NT2/D1 (cell line): ENCODE data around the gene MAB21L2.

Source experiments
- DNase-seq: peaks from one replicate; pipeline ENCODE4 v3.0.0-alpha.2; 2011; ENCODE audit warnings: low read depth, low spot score
- H3K27me3 ChIP-seq: 2 replicates; pipeline ENCODE4 v1.6.0; 2011; ENCODE audit warnings: mild to moderate bottlenecking; ENCODE audit not compliant: insufficient read length, insufficient read depth
- H3K36me3 ChIP-seq: 2 replicates; pipeline ENCODE4 v1.6.1; 2011; ENCODE audit warnings: mild to moderate bottlenecking, low read length, mixed read lengths; ENCODE audit not compliant: insufficient read depth, insufficient read length
- H3K4me1 ChIP-seq: 2 replicates; pipeline ENCODE4 v1.5.1; 2011; ENCODE audit not compliant: insufficient read depth, insufficient read length
- H3K4me3 ChIP-seq: 2 replicates; pipeline ENCODE4 v1.5.1; 2011; ENCODE audit warnings: low read depth; ENCODE audit not compliant: insufficient read length
- H3K9ac ChIP-seq: 2 replicates; pipeline ENCODE4 v1.6.0; 2011; ENCODE audit warnings: low read depth; ENCODE audit not compliant: insufficient read length
- H3K9me3 ChIP-seq: 2 replicates; pipeline ENCODE4 v1.5.1; 2011; ENCODE audit warnings: mild to moderate bottlenecking, low read length; ENCODE audit not compliant: insufficient read depth
- SUZ12 ChIP-seq: IDR thresholded peaks from 2 replicates; pipeline ENCODE4 v1.6.1; 2011; ENCODE audit not compliant: insufficient read length, insufficient read depth; ENCODE audit errors: extremely low read depth
- YY1 ChIP-seq: IDR thresholded peaks from 2 replicates; pipeline ENCODE4 v1.6.1; 2011; ENCODE audit not compliant: insufficient read length, insufficient read depth
- ZNF274 ChIP-seq: IDR thresholded peaks from 2 replicates; pipeline ENCODE4 v1.6.1; 2011; ENCODE audit warnings: mild to moderate bottlenecking, low read depth, low read length

Gene MAB21L2

DNA sequence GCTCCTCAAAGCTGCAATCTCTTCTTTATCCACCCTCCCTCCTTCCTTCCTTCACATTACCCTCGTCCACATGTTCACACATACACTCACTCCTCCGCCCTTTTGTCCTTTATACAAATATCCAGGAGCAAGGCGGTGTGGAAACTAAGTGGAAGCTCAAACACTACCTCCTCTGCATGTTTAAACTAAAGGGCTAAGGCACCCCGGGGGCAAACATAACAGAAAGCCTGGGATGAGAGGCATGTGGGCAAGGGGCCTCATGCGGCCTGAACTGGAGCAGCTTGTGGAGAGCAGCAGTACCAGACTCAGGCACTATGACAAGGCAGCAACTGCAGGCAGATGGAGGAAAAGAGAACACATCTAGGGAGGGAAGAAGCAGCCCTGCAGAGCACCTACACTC lies 9.5 kb downstream of the MAB21L2 start:
- Histone ChIP-seq H3K27me3 (no peaks in the 10 kb centered on the region), H3K9ac (no peak overlapping the region), H3K4me1 (no peaks in the 10 kb centered on the region), H3K9me3 (no peaks in the 10 kb centered on the region), H3K4me3 (no peak overlapping the region), H3K36me3 (no peaks in the 10 kb centered on the region)
- no peak for DNase-seq
- no peak for TF ChIP-seq SUZ12
- no peak for TF ChIP-seq ZNF274
- no peak for TF ChIP-seq YY1

DNA sequence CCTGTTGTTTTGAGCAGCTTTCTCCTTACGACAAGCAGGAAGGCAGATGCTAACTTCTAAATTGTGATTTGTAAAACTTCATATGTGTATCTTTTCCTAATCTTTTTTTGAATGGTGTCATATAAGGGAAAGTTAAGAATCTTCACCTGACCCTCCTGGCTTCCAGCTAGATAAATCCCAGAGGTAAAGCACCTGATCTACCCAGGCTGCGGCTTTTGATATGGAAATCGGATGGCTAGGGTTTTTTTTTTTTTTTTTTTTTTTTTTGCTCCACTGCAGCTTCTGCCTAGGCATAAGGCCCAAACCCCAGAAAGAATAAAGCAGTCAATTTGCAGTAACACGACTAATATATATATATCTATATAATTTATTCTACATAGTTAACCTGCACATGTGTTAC lies 10.0 kb downstream of the MAB21L2 start:
- H3K4me1 ChIP-seq: no peaks in the 10 kb centered on the region
- H3K9me3 ChIP-seq: no peaks in the 10 kb centered on the region
- H3K27me3 ChIP-seq: no peaks in the 10 kb centered on the region
- H3K4me3 ChIP-seq: no peak overlapping the region
- H3K9ac ChIP-seq: no peak overlapping the region
- TF ChIP-seq SUZ12 (no peak), ZNF274 (no peak), YY1 (no peak)
- no peak for DNase-seq
- no peaks in the 10 kb centered on the region for H3K36me3 ChIP-seq

- no peak for DNase-seq
- TF ChIP-seq SUZ12 (no peak), ZNF274 (no peak), YY1 (no peak)
- Histone ChIP-seq H3K4me1 (no peaks in the 10 kb centered on the region), H3K9ac (no peak overlapping the region), H3K9me3 (no peaks in the 10 kb centered on the region), H3K4me3 (no peak overlapping the region), H3K27me3 (no peaks in the 10 kb centered on the region), H3K36me3 (no peaks in the 10 kb centered on the region)
These were observed 12.0 kb downstream of the MAB21L2 start for GRCh38 chr4:150593996-150594395.

- no peak for DNase-seq
- no peak overlapping the region for H3K9ac ChIP-seq
- no peaks in the 10 kb centered on the region for H3K27me3 ChIP-seq
- H3K4me3 ChIP-seq: no peak overlapping the region
- H3K36me3 ChIP-seq: no peaks in the 10 kb centered on the region
- H3K4me1 ChIP-seq: no peaks in the 10 kb centered on the region
- TF ChIP-seq ZNF274: no peak
- no peak for TF ChIP-seq SUZ12
- no peak for TF ChIP-seq YY1
- no peaks in the 10 kb centered on the region for H3K9me3 ChIP-seq
These were observed 17.0 kb downstream of the MAB21L2 start for GRCh38 chr4:150598909-150599308.

- TF ChIP-seq YY1 (no peak), SUZ12 (no peak)
These were observed 17.6 kb downstream of the MAB21L2 start for GRCh38 chr4:150599547-150599946.

GRCh38 chr4:150600812-150601445 lies 19.0 kb downstream of the MAB21L2 start:
- Histone ChIP-seq H3K36me3 (no peaks in the 10 kb centered on the region), H3K9ac (no peak overlapping the region), H3K27me3 (no peaks in the 10 kb centered on the region), H3K4me3 (no peak overlapping the region), H3K9me3 (no peaks in the 10 kb centered on the region), H3K4me1 (no peaks in the 10 kb centered on the region)
- TF ChIP-seq ZNF274 (no peak), YY1 (no peak), SUZ12 (no peak)
- DNase-seq: no peak

More at GRCh38 chr4:150599547-150599946, 17.6 kb downstream of the MAB21L2 start:
- H3K4me3 ChIP-seq: no peak overlapping the region
- no peaks in the 10 kb centered on the region for H3K27me3 ChIP-seq
- no peaks in the 10 kb centered on the region for H3K9me3 ChIP-seq
- H3K4me1 ChIP-seq: no peaks in the 10 kb centered on the region
- no peaks in the 10 kb centered on the region for H3K36me3 ChIP-seq
- no peak for DNase-seq
- no peak overlapping the region for H3K9ac ChIP-seq

GRCh38 chr4:150609131-150609530 lies 27.2 kb downstream of the MAB21L2 start:
- Histone ChIP-seq H3K36me3 (no peaks in the 10 kb centered on the region), H3K27me3 (no peaks in the 10 kb centered on the region), H3K9me3 (no peaks in the 10 kb centered on the region), H3K4me3 (no peak overlapping the region), H3K4me1 (no peaks in the 10 kb centered on the region), H3K9ac (no peak overlapping the region)
- no peak for TF ChIP-seq ZNF274
- TF ChIP-seq YY1: no peak
- TF ChIP-seq SUZ12: no peak
- DNase-seq: no peak

GRCh38 chr4:150619042-150619441 lies 37.1 kb downstream of the MAB21L2 start:
- Histone ChIP-seq H3K4me1 (no peaks in the 10 kb centered on the region), H3K4me3 (no peak overlapping the region)
- no peak for TF ChIP-seq SUZ12
- TF ChIP-seq ZNF274: no peak
- no peak for TF ChIP-seq YY1

More at GRCh38 chr4:150619042-150619441, 37.1 kb downstream of the MAB21L2 start:
- no peak for DNase-seq
- Histone ChIP-seq H3K9ac (no peak overlapping the region), H3K36me3 (no peaks in the 10 kb centered on the region), H3K27me3 (no peaks in the 10 kb centered on the region), H3K9me3 (no peaks in the 10 kb centered on the region)
